Middle frontal gyrus (tissue), 1 donor: Measurements from ENCODE around the gene ADAP1.
"Not testable (repeated sequence)": the region's sequence is repeated elsewhere in the genome, so short reads cannot be mapped to it uniquely, and the experiment has no call there.

Source experiments
- DNase-seq: peaks from one replicate; pipeline ENCODE4 v3.0.0-alpha.2; 2015; ENCODE audit warnings: low spot score; ENCODE audit errors: extremely low spot score

The ADAP1 gene

DNA sequence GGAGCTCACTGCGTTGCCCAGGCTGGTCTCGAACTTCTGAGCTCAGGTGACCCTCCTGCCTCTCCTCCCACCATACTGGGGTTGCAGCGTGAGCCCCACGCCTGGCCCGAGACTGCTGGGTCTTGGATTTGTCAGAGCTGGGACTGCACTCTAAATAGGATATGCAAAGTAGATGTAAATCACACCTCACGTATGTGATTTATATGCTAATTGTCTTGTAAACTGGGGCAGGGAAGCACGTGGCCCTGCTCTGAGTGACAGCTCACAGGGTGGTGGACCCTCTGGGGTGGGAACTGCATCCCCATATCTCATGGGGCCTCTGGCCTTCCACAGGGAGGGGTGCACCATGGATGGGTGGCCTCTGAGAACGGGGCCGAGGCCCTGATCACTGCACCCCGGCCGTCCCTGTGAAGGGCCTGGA is 44.0 kb downstream of the ADAP1 start:
- no peak for DNase-seq

DNA sequence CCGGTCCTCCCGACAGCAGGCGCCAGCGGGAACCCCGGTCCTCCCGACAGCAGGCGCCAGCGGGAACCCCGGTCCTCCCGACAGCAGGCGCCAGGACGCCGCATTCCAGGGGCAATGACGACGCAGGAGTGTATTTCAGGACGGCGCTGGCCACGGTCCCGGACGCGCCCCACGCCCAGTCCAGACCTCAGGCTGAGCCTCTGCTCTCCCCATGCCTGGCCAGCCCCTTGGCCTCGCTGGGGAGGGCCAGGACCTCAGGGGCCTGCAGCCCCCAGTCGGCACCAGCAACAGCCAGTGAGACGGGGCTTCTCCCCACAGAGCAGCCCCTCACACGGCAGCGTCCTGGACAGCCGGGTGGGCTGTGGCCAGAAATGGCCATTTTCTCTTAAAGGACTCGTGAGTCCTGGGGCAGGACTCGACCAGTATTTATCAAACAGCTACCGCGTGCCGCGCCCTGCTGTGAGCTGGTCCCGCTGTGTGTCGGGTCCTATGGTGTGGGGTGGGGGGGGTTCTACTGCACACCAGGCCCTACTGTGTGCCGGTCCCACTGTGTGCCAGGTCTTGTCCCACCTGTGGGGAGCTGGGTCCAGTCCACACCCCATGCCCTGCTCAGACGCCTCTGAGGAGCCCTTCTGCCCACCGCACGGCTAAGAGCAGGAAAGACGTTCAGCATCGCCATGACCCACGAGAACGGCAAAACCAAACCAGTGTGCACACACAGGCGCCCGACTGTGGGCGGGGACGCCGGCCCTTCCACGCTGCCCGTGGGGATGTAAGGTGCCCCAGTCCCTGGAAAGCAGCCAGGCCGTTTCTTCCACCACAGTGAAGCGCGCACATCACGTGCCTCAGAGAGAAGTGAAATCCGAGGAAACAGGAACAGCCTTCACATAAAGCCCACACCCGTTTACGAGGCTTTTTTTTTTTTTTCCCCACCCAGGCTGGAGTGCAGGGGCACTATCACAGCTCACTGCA is 44.8 kb downstream of the ADAP1 start:
- DNase-seq: no peak

- DNase-seq: not testable (repeated sequence)
These were observed 45.7 kb downstream of the ADAP1 start for GRCh38 chr7:908591-909357.

- DNase-seq: no peak
These were observed 46.3 kb downstream of the ADAP1 start for GRCh38 chr7:908159-908581.

DNA sequence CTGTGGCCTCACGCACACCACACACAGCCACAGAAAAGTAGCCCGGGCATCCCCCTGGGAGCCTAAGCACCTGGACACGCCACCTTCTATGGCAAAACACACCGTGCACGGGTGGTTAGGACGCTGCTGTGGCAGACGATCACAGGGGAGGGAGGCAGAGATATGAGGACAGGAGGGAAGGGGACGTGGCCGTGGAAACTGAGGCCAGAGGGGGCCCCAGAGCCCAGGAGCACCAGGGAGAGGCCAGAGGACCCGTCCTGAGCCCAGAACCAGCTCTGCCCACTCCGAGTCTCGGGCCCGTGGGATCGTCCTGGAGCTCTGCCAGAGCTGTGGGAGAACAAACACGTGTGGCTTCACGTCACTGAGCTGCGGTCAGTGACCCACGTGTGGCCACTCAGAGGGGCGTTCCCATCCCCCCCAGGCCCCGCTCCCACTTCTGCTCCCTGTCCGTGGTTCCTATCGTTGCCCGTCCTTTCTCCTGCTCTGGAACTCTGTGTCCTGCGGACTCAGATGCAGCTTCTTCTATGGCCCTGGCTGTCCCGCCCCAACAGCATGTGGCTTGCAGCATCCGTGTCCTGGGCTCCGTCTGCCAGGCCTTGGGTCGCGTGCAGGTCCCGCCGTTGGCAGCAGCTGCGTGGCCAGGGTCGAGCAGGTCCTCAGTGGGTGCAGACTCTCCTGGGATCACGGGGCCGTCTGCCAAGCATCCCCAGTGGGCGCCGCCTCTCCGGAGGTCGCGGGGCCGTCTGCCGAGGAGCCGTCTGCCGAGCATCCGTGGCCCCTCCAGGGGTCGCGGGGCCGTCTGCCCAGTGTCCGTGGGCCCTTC is 47.1 kb downstream of the ADAP1 start:
- no peak for DNase-seq

GRCh38 chr7:906776-907157 is 47.7 kb downstream of the ADAP1 start:
- no peak for DNase-seq

DNA sequence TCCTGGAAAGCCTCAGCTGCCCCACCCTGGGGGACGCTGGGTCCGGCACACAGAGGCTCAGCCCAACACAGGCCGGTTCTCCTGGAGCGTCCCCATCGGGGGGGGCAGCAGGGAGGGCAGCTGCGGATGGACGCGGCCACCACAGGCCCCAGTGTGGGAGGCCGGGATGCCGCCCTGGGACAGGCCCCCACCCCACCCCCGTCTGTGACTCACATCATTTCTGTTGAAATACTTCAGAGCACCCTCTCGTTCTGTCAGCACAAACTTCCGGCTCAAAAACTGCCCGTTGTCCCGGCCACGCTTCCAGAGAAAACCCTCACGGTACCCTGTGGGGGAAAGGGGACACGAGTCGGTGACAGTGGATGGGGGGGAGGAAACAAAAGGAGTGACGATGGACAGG is 49.6 kb downstream of the ADAP1 start:
- DNase-seq: no peak

DNA sequence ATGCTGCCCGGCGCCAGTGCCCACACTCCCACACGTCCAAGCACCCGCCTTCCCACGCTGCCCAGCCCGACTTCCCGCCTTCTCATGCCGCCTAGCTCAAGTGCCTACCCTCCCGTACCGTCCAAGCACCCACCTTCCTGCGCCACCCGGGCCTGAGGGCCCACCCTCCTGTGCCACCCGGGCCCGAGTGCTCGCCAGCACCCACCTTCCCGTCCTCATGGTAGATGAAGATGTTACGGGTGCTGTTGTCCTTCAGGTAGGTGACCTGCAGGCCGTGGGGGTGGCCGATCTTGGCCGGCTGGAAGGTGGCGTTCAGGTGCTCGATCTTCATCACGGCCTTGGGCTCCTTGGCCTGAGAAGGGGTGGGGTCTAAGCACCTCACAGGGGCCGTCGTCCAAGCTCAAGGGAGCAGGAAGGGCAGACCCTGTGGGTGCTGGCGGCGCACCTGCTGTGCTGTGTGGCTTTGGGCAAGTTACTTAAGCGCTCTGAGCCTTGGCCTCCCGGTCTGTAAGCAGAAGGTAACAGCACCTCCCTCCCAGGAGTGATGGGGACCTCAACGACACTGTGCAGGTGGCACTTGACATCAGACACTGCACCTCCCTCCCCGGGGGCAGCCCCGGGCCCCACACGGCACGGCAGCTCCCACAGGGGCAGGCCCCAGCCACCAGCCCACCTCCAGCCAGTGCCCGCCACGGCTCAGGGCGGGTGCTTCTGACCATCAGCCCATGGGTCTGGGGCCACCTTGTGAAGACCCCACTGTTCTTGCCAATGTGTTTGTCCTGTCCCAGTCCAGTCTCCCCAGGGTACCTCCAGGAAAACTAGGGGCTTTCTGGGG is 50.3 kb downstream of the ADAP1 start:
- no peak for DNase-seq

DNA sequence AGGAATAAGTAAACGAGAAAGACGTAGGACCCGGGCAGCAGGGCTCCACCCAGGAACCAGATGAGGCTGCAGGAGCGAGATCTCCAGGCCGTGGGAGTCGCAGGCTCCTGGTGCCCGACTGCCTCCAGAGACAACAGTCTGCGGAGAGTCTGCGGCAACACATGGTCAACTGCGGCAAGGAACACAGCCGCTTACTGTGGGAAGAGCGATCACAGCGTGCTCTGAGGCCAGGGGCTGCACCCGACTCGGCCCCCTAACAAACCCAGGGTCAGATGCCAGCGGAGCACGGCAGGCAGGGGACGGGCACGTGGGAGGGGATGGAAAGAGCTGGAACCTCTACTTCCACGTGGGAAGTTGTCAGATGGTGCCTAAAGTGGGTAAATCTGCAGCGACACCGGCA is 51.5 kb downstream of the ADAP1 start:
- no peak for DNase-seq

GRCh38 chr7:901388-902154 is 52.9 kb downstream of the ADAP1 start:
- no peak for DNase-seq

DNA sequence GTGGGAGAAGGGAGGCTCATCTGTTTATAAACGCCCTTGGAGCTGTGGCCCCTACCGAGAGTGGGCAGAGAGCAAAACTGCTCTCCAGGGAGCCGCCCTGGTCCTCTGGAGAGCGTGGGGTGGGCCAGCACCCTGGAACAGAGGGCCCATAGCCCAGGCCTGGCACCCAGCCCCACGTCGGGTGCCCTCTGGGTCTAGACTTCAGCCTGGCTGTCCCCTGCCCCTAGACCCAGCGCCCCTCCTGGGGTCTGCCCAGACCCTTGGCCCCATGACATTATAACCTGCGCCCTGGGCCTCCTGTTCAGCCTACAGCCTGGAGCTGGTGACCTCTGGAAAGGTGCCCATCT is 53.5 kb downstream of the ADAP1 start:
- DNase-seq: no peak

GRCh38 chr7:900331-901040 is 54.0 kb downstream of the ADAP1 start:
- DNase-seq: no peak

GRCh38 chr7:899806-900205 is 54.7 kb downstream of the ADAP1 start:
- no peak for DNase-seq

DNA sequence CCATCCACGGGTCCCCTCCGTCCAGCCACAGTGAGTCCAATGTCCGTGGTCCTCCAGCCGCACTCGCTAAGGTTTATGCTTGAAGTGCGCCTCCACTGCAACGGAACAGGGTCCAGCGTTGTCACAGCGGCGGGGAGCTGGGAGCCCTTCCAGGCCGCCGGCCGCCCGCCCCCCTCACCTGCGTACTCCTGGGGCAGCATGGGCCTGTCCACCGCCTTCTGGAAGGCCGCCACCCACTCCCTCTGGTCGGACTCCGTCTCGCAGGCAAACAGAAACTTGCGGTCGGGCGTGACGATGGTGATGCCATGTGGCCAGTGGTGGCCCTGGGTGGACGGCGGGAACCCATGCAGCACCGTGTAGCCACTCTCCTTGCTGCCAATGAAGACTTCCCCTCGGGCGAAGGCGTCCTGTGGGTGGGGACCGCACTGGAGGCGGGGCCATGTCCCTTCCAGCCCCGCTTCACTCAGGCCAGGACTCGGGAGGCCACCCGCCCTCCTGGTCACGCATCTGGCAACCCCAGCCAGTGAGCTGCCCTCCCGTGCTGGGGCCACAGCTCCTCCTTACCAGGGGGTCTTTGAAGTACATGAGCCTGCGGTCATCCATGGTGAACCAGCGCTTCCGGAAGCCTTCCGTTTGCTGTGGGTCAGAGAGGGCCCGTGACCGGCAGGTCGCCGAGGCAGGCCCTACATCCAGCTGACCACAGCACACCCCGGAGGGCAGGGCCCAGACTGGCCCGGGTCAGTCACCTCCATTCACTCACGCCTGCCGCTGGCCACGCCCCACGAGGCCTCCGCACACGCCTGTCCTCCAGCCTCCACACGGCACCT is 55.4 kb downstream of the ADAP1 start:
- no peak for DNase-seq

DNA sequence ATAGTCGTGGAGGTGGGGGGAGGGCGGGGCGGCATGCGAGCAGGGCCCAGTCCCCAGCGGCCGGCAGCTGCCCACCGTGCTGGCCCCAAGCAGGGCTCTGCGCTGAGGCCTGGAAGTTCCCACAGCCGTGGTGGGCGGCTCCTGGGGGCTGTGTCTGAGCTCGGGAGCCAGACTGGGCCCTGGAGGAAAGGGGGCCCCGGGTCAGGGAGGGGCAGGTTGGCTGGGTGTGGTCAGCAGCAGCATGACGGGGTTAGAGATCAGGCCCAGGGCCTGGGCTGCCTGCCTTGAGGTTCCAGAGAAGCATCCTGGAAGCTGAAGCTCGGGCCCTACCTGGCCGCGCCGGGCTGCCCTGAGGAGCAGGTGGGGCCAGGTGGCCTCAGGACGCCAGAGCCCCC is 56.0 kb downstream of the ADAP1 start:
- DNase-seq: no peak

DNA sequence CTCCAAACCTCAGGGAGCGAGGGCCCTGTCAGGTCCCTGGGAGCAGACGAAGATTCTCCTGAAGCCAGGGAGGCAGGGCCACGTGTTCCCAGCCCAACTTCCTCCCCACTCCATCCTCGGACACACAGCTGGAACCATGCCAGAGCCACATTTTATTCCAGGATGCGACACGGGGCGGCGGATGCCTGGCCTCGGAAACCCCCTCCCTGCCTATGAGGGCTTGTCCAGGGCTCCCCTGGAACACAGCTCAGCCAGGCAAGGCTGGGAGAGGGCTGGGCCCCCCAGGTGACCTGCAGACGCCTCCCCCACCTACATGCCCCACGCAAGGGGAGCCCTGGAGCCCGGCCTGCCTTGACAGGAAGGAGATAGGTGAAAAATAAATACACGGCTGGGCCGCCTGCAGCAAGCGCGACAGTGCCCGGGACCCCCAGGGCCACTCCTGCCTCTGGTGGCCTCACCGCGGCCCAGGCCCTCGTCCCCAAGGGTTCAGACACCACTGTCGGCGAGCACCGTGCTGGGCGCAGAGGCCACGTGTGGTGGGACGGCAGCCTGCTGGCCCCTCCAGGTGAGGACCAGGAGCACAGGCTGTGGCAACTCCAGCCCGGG is 56.6 kb downstream of the ADAP1 start:
- no peak for DNase-seq

DNA sequence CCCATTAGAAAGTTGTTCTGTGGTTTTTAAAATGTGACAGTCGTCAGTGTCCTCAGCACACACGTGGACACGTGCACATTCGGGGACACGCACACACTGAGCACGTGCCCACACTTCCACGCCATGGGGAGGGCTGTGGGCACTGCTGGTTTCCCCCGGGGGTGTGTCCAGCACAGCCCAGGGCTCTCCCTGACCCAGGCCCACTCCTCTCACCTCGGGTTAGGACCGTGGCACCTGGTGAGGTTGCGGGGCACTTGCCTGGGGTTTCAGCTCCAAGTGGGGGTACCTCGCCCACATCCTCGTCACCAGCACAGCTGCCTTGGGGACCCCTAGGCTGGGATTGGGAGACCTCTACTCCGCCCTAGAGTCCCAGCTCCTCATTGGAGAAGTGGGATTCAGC is 57.4 kb downstream of the ADAP1 start:
- DNase-seq: no peak
